Neutrophil (primary cell): ENCODE data around the gene LACTB.

Experiments used
- H3K27ac ChIP-seq: fragments of 200-600 bp; sonication (generic); 2 replicates; pipeline ENCODE4 v1.5.1; 2016; ENCODE audit warnings: mild to moderate bottlenecking, moderate library complexity
- H3K27me3 ChIP-seq: fragments of 200-600 bp; sonication (generic); 2 replicates; pipeline ENCODE4 v1.6.0; 2016; ENCODE audit warnings: mild to moderate bottlenecking
- H3K36me3 ChIP-seq: fragments of 200-600 bp; sonication (generic); 2 replicates; pipeline ENCODE4 v1.5.1; 2017
- H3K4me1 ChIP-seq, 2 experiments: fragments of 200-600 bp in 1 of 2; sonication (generic) in 1 of 2; 1 replicate in 1 of 2; 2 replicates in 1 of 2; pipeline versions ENCODE4 v1.5.1 to v1.6.1; 2013 to 2016; ENCODE audit warnings: low read depth in 1 of 2, low read length in 1 of 2, mild to moderate bottlenecking in 1 of 2, moderate library complexity in 1 of 2; ENCODE audit not compliant: control insufficient read depth in 1 of 2, insufficient read depth in 1 of 2
- H3K4me3 ChIP-seq, 2 experiments: fragments of 200-600 bp in 1 of 2; sonication (generic) in 1 of 2; 1 replicate in 1 of 2; 2 replicates in 1 of 2; pipeline ENCODE4 v1.5.1; 2013 to 2016; ENCODE audit warnings: low read depth in 1 of 2, low read length in 1 of 2, mild to moderate bottlenecking in 1 of 2, moderate library complexity in 1 of 2
- H3K9me3 ChIP-seq: fragments of 200-600 bp; sonication (generic); 2 replicates; pipeline ENCODE4 v1.5.1; 2016
- CTCF ChIP-seq: fragments of 200-600 bp; sonication (generic); IDR thresholded peaks from 2 replicates; pipeline ENCODE4 v1.5.1; 2016; ENCODE audit warnings: antibody characterized with exemption

Gene LACTB

GRCh38 chr15:63157891-63158431 is 36.3 kb downstream of the LACTB start:
- Histone ChIP-seq H3K36me3 (peaks cover 11% of the 10 kb centered on the region), H3K9me3 (no peaks in the 10 kb centered on the region), H3K4me3 (peak overlapping the region; percentile 97 to 98), H3K27me3 (no peaks in the 10 kb centered on the region), H3K27ac (peak overlapping the region; percentile 90), H3K4me1 (peaks cover 13 to 20% of the 10 kb centered on the region in 2 experiments)
- TF ChIP-seq CTCF: no peak

- H3K27me3 ChIP-seq: no peaks in the 10 kb centered on the region
- no peak overlapping the region for H3K27ac ChIP-seq
- no peaks in the 10 kb centered on the region for H3K9me3 ChIP-seq
- H3K4me3 ChIP-seq: no peak overlapping the region
- H3K36me3 ChIP-seq: no peaks in the 10 kb centered on the region
- TF ChIP-seq CTCF: no peak
- H3K4me1 ChIP-seq: peaks cover 13 to 20% of the 10 kb centered on the region in 2 experiments
Measured at GRCh38 chr15:63160638-63161037, 39.0 kb downstream of the LACTB start.

- Histone ChIP-seq H3K36me3 (no peaks in the 10 kb centered on the region), H3K27ac (no peak overlapping the region), H3K4me3 (no peak overlapping the region), H3K4me1 (peaks cover under 1 to 3% of the 10 kb centered on the region in 2 experiments), H3K9me3 (no peaks in the 10 kb centered on the region), H3K27me3 (no peaks in the 10 kb centered on the region)
- TF ChIP-seq CTCF: no peak
Measured at GRCh38 chr15:63163217-63163616, 41.6 kb downstream of the LACTB start.

- Histone ChIP-seq H3K4me3 (no peak overlapping the region), H3K27ac (no peak overlapping the region), H3K36me3 (no peaks in the 10 kb centered on the region), H3K9me3 (no peaks in the 10 kb centered on the region), H3K27me3 (no peaks in the 10 kb centered on the region), H3K4me1 (no peaks in the 10 kb centered on the region)
- TF ChIP-seq CTCF: no peak
Measured at GRCh38 chr15:63165166-63165859, 43.7 kb downstream of the LACTB start.

GRCh38 chr15:63166219-63166618 is 44.6 kb downstream of the LACTB start:
- Histone ChIP-seq H3K4me1 (no peaks in the 10 kb centered on the region), H3K27me3 (no peaks in the 10 kb centered on the region), H3K4me3 (no peak overlapping the region), H3K27ac (no peak overlapping the region), H3K36me3 (no peaks in the 10 kb centered on the region), H3K9me3 (no peaks in the 10 kb centered on the region)
- TF ChIP-seq CTCF: no peak
